ENCODE results near the gene IGF2BP2. TPM values are rescaled to one million over a fixed set of nuclear protein-coding genes. Genes with fewer than 3 reads are reported as not detected.

Gene IGF2BP2
- total RNA-seq, 1 donor from 2014 or later, result 17.4 TPM

- no peaks in the 10 kb centered on the region for H3K9me3 ChIP-seq
- DNase-seq, result no peak
- H3K27ac ChIP-seq, result peak overlapping the region; percentile 74
- TF ChIP-seq CTCF (IDR thresholded peaks at IDR 0.05), result no peak
- no peak for ATAC-seq
- no peaks in the 10 kb centered on the region for H3K36me3 ChIP-seq
- peaks cover 19% of the 10 kb centered on the region for H3K4me1 ChIP-seq
- H3K27me3 ChIP-seq, result peaks cover 25% of the 10 kb centered on the region
- intact Hi-C loops (cut with DNase I), result no loop called here
- H3K4me3 ChIP-seq, result peak overlapping the region; percentile 77
Measured at GRCh38 chr3:185822221-185823000, 2.4 kb downstream of the IGF2BP2 start.

DNA sequence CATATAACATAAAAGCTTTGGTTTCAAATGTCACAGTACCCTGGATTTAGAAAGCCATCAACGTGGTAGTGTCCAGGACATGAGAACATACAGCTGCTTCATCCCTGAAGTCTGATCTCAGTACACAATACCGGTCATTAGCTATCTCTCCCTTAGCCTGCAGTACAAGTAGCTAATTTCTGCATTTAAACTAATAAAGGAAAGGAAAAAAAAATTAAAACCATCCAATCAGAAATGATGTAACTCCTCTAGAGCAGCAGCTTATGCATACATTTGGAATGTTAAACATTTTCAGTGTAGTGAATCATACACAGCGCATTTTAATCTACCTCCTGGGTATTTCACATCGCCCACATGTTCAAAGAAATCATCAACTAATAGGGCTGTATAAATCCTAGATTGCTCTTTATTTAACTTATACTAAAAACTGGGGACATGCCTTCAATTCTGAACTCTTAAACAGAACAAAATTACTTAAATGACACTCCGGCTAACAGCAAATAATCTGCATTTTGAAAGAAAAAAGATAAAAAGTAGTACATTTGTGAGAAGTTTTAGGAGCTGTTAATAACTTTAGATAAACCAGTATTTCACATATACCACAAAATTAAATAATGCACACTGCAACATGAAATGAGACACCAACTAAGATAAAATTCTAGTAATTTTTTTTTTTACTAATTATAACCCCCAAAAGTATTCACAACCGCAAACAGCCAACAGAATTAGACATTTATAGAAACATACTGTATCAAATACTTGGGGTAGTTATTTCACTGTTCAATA lies 3.7 kb downstream of the IGF2BP2 start:
- ATAC-seq, result no peak
- Histone ChIP-seq H3K4me3 (no peak overlapping the region), H3K27me3 (peaks cover 24% of the 10 kb centered on the region), H3K27ac (no peak overlapping the region), H3K4me1 (peaks cover 19% of the 10 kb centered on the region), H3K9me3 (no peaks in the 10 kb centered on the region), H3K36me3 (no peaks in the 10 kb centered on the region)
- no peak for DNase-seq
- no peak for TF ChIP-seq CTCF (IDR thresholded peaks at IDR 0.05)
- intact Hi-C loops (cut with DNase I), result no loop called here

GRCh38 chr3:185818267-185818875 lies 6.5 kb downstream of the IGF2BP2 start:
- no peak overlapping the region for H3K4me3 ChIP-seq
- no peak for DNase-seq
- no peaks in the 10 kb centered on the region for H3K36me3 ChIP-seq
- intact Hi-C loops (cut with DNase I), result no loop called here
- peaks cover 18% of the 10 kb centered on the region for H3K27me3 ChIP-seq
- ATAC-seq, result no peak
- peaks cover 18% of the 10 kb centered on the region for H3K4me1 ChIP-seq
- no peak for TF ChIP-seq CTCF (IDR thresholded peaks at IDR 0.05)
- no peak overlapping the region for H3K27ac ChIP-seq
- no peaks in the 10 kb centered on the region for H3K9me3 ChIP-seq

DNA sequence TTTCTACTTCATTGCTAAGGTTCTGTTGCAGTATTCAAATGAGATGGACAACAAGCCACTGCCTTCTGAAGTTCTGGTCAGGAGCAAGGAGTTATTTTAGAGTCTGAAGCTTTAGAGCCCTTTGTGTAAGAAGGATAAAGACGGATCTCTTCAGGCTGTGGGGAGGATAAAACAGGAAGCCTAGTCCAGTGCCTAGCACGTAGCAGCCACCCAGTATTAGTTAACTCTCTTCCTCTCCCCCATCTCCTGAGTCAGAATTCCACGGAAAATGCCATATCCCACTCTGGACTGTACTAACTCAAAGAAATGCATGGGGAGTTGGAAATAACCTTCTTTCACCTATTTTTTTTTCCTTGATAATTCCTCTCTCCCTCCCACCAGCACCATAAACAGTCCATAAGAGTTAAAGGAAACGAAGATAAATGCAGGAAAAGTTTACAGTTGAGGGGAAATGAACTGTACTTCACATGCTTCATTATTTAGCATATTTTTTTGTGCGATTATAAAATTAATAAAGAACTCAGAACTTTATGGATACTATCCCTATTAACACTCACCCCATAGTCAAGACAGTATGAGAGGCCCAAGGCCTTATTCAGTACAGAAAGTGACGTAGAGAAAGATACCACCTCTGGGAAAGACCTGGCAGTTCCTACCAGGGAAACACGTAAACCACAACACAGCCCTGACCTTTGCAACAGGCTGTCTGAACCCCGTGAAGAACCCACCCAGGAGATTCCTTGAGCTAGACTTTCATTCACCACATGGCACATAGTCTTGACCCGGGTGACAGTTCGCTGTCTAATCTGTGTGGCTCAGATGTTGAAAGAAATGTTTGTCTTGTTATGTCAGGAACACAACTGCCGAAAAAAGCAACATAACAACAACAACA lies 9.2 kb downstream of the IGF2BP2 start:
- H3K27me3 ChIP-seq, result no peaks in the 10 kb centered on the region
- H3K4me1 ChIP-seq, result no peaks in the 10 kb centered on the region
- no peaks in the 10 kb centered on the region for H3K36me3 ChIP-seq
- no peak overlapping the region for H3K4me3 ChIP-seq
- ATAC-seq, result peak; percentile 26
- no peak for DNase-seq
- TF ChIP-seq CTCF (IDR thresholded peaks at IDR 0.05), result no peak
- no peaks in the 10 kb centered on the region for H3K9me3 ChIP-seq
- intact Hi-C loops (cut with DNase I), result no loop called here
- no peak overlapping the region for H3K27ac ChIP-seq

- H3K36me3 ChIP-seq, result no peaks in the 10 kb centered on the region
- H3K4me1 ChIP-seq, result no peaks in the 10 kb centered on the region
- no peak overlapping the region for H3K27ac ChIP-seq
- no peak for TF ChIP-seq CTCF (IDR thresholded peaks at IDR 0.05)
- no peaks in the 10 kb centered on the region for H3K9me3 ChIP-seq
- H3K4me3 ChIP-seq, result no peak overlapping the region
- intact Hi-C loops (cut with DNase I), result no loop called here
- H3K27me3 ChIP-seq, result no peaks in the 10 kb centered on the region
- DNase-seq, result no peak
- no peak for ATAC-seq
Measured at GRCh38 chr3:185813691-185814215, 11.1 kb downstream of the IGF2BP2 start.
